ENCODE results near the gene SLC26A8.
"Not testable (repeated sequence)": the region's sequence is repeated elsewhere in the genome, so short reads cannot be mapped to it uniquely, and the experiment has no call there.

SLC26A8 gene

GRCh38 chr6:36050947-36051710 lies 26.7 kb upstream of the SLC26A8 start:
- no peak for DNase-seq (ENCODE audit: low read depth)

GRCh38 chr6:36050305-36050704 lies 25.9 kb upstream of the SLC26A8 start:
- no peak for DNase-seq (ENCODE audit: low read depth)

- no peak for DNase-seq (ENCODE audit: low read depth)
Measured at GRCh38 chr6:36049582-36049981, 25.1 kb upstream of the SLC26A8 start.

GRCh38 chr6:36042618-36043260 lies 18.3 kb upstream of the SLC26A8 start:
- DNase-seq (ENCODE audit: low read depth) = no peak

- DNase-seq (ENCODE audit: low read depth) = no peak
Measured at GRCh38 chr6:36040958-36041357, 16.5 kb upstream of the SLC26A8 start.

- DNase-seq (ENCODE audit: low read depth) = no peak
Measured at GRCh38 chr6:36039112-36039511, 14.7 kb upstream of the SLC26A8 start.

- no peak for DNase-seq (ENCODE audit: low read depth)
Measured at GRCh38 chr6:36038120-36038876, 13.9 kb upstream of the SLC26A8 start.

- no peak for DNase-seq (ENCODE audit: low read depth)
Measured at GRCh38 chr6:36035225-36035624, 10.8 kb upstream of the SLC26A8 start.

GRCh38 chr6:36034441-36034840 lies 10.0 kb upstream of the SLC26A8 start:
- no peak for DNase-seq (ENCODE audit: low read depth)

- DNase-seq (ENCODE audit: low read depth) = peak; percentile 28
Measured at GRCh38 chr6:36033935-36034334, 9.5 kb upstream of the SLC26A8 start.

GRCh38 chr6:36033144-36033543 lies 8.7 kb upstream of the SLC26A8 start:
- DNase-seq (ENCODE audit: low read depth) = not testable (repeated sequence)

GRCh38 chr6:36032261-36032660 lies 7.8 kb upstream of the SLC26A8 start:
- no peak for DNase-seq (ENCODE audit: low read depth)

- DNase-seq (ENCODE audit: low read depth) = no peak
Measured at GRCh38 chr6:36029464-36029863, 5.0 kb upstream of the SLC26A8 start.

- DNase-seq (ENCODE audit: low read depth) = peak; percentile 58
Measured at GRCh38 chr6:36028877-36029324, 4.5 kb upstream of the SLC26A8 start.

GRCh38 chr6:36028088-36028876 lies 3.8 kb upstream of the SLC26A8 start:
- peak; percentile 17 for DNase-seq (ENCODE audit: low read depth)

GRCh38 chr6:36027501-36028087 lies 3.2 kb upstream of the SLC26A8 start, which contains the start of gene MAPK14:
MAPK14 (plus strand) TSS chr6:36027808; CDS start chr6:36028158, 350 bp downstream.
- peak; percentile 94 for DNase-seq (ENCODE audit: low read depth)

GRCh38 chr6:36025932-36026327 lies 1.5 kb upstream of the SLC26A8 start:
- no peak for DNase-seq (ENCODE audit: low read depth)

GRCh38 chr6:36025260-36025931 lies 955 bp upstream of the SLC26A8 start:
- DNase-seq (ENCODE audit: low read depth) = no peak

GRCh38 chr6:36020154-36020553 lies 4.3 kb downstream of the SLC26A8 start:
- DNase-seq (ENCODE audit: low read depth) = no peak

- DNase-seq (ENCODE audit: low read depth) = no peak
Measured at GRCh38 chr6:36019167-36019566, 5.3 kb downstream of the SLC26A8 start.

- no peak for DNase-seq (ENCODE audit: low read depth)
Measured at GRCh38 chr6:36018339-36018738, 6.1 kb downstream of the SLC26A8 start.
